Measurements from ENCODE around the gene PPP1R14D. TPM values are rescaled to one million over a fixed set of nuclear protein-coding genes. Genes with fewer than 3 reads are reported as not detected.

The PPP1R14D gene
- total RNA-seq, 1 experiment from 2014 or later, result not detected

DNA sequence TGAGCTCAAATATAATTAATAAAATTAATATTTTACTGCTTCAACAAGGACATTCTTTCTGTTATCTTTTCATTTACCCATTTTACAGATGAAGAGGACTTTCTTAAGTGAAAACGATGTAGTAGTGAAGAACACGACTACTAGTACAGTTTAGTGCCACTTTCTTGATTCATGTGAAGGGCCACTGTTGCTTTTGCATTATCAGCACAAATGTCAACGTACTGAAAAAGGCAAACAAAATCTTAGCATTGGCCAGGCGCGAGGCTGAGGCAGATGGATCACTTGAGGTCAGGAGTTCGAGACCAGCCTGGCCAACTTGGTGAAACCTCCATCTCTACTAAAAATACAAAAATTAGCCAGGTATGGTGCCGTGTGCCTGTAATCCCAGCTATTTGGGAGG, 9.5 kb downstream of the PPP1R14D start:
- Histone ChIP-seq H3T11ph (ENCODE audit: low read length) (no peak overlapping the region), H3K79me2 (ENCODE audit: insufficient read depth, low read length) (no peaks in the 10 kb centered on the region), H4K5ac (ENCODE audit: insufficient read length, low read depth, low read length) (no peak overlapping the region), H3K4me2 (ENCODE audit: insufficient read depth, insufficient read length, low read length) (no peak overlapping the region), H3K23me2 (ENCODE audit: insufficient read length, low read depth, low read length, poor library complexity, severe bottlenecking) (no peaks in the 10 kb centered on the region), H3K4me1 (ENCODE audit: insufficient read depth, low read length) (no peaks in the 10 kb centered on the region), H2AFZ (ENCODE audit: low read length) (no peak overlapping the region), H2AK5ac (ENCODE audit: insufficient read length, low read length) (no peak overlapping the region), H3K56ac (ENCODE audit: insufficient read length, low read depth, low read length) (no peak overlapping the region), H2BK120ac (ENCODE audit: low read depth, low read length, poor library complexity, severe bottlenecking) (no peak overlapping the region), H3K14ac (ENCODE audit: insufficient read depth, low read length) (no peak overlapping the region), H3K9me3 (ENCODE audit: control insufficient read depth, low read depth, low read length) (no peaks in the 10 kb centered on the region), H3K4ac (ENCODE audit: low read depth, low read length) (no peak overlapping the region), H2BK15ac (ENCODE audit: low read depth, low read length) (no peak overlapping the region), H4K20me1 (ENCODE audit: control insufficient read depth, insufficient read depth, insufficient read length) (no peaks in the 10 kb centered on the region), H2BK12ac (ENCODE audit: insufficient read length, low read depth, low read length) (no peak overlapping the region), H4K8ac (replicated peaks; ENCODE audit: insufficient read length, low read depth, low read length) (no peak overlapping the region), H3K27me3 (ENCODE audit: insufficient read depth, low read length) (no peaks in the 10 kb centered on the region), H3K27ac (ENCODE audit: insufficient read length, low read depth, low read length) (no peak overlapping the region), H3K18ac (ENCODE audit: insufficient read length, low read depth, low read length) (no peak overlapping the region), H3K23ac (ENCODE audit: insufficient read length, low read depth, low read length) (no peak overlapping the region), H3K79me1 (ENCODE audit: insufficient read depth, low read depth, low read length, poor library complexity, severe bottlenecking) (no peaks in the 10 kb centered on the region), H4K91ac (ENCODE audit: insufficient read length, low read depth, low read length) (no peak overlapping the region), H2BK20ac (ENCODE audit: low read depth, low read length, poor library complexity, severe bottlenecking) (no peak overlapping the region), H3K9ac (ENCODE audit: extremely low read depth, insufficient read length, low read length) (no peak overlapping the region), H2BK5ac (ENCODE audit: insufficient read length, low read length) (no peak overlapping the region)
- no peak for TF ChIP-seq CTCF (conservative IDR thresholded peaks at IDR 0.05)
- H3K4me1 Mint-ChIP-seq, result no peaks in the 10 kb centered on the region
- H3K36me3 Mint-ChIP-seq (ENCODE audit: insufficient read depth in 1 of 3, low read depth in 3 of 3), result peaks cover 0 to 4% (median 0%) of the 10 kb centered on the region in 3 experiments; a peak in 2 of 7 replicates
- H3K4me3 Mint-ChIP-seq, result no peak overlapping the region
- DNase-seq, result no peak
- no CpG with 5 or more reads among the region's 7 CpGs for WGBS (ENCODE audit: extremely low coverage, insufficient read length, low lambda C conversion rate)
- H3K9me3 Mint-ChIP-seq, result no peaks in the 10 kb centered on the region; a peak in 1 of 5 replicates
- no peak overlapping the region for H3K27ac Mint-ChIP-seq
- no peaks in the 10 kb centered on the region for H3K27me3 Mint-ChIP-seq (ENCODE audit: low read depth)

All from H9 (cell line).